Stimulated activated CD4-positive, alpha-beta T cell treated with anti-CD3 and anti-CD28 coated beads, Interleukin-1b, Interleukin-23, amount 100 ng/mL, for 1 hour (primary cell): ENCODE results near the gene NOS1AP.
"Not testable (repeated sequence)": the region's sequence is repeated elsewhere in the genome, so short reads cannot be mapped to it uniquely, and the experiment has no call there.

Experiments used
- DNase-seq, 2 donors: peaks; one replicate each; pipeline ENCODE4 v3.0.0-alpha.2; 2020; ENCODE audit warnings: low read depth in 2 of 2

NOS1AP gene

GRCh38 chr1:162069334-162070093 is at the start of gene NOS1AP:
NOS1AP (plus strand) TSS chr1:162069691; CDS start chr1:162070178, 487 bp downstream.
- peak; percentile 40 to 58 for DNase-seq

GRCh38 chr1:162020150-162020549 is 49.3 kb upstream of the NOS1AP start:
- no peak for DNase-seq

GRCh38 chr1:162021124-162021523 is 48.4 kb upstream of the NOS1AP start:
- DNase-seq: no peak

- no peak for DNase-seq
Measured at GRCh38 chr1:162022626-162023025, 46.9 kb upstream of the NOS1AP start.

GRCh38 chr1:162023181-162023546 is 46.3 kb upstream of the NOS1AP start:
- no peak for DNase-seq

- peak in 1 of 2 donors; percentile 4 for DNase-seq
Measured at GRCh38 chr1:162023547-162024501, 45.7 kb upstream of the NOS1AP start, which contains the start of gene OLFML2B. OLFML2B (minus strand) TSS chr1:162023869; CDS start chr1:162023430, 439 bp downstream.

GRCh38 chr1:162025541-162025940 is 44.0 kb upstream of the NOS1AP start:
- no peak for DNase-seq

- no peak for DNase-seq
Measured at GRCh38 chr1:162026881-162027280, 42.6 kb upstream of the NOS1AP start.

GRCh38 chr1:162028726-162029125 is 40.8 kb upstream of the NOS1AP start:
- DNase-seq: no peak

GRCh38 chr1:162029157-162029556 is 40.3 kb upstream of the NOS1AP start:
- DNase-seq: no peak

GRCh38 chr1:162030759-162031280 is 38.7 kb upstream of the NOS1AP start:
- DNase-seq: no peak

GRCh38 chr1:162033428-162033827 is 36.1 kb upstream of the NOS1AP start:
- DNase-seq: no peak

- no peak for DNase-seq
Measured at GRCh38 chr1:162035241-162035640, 34.2 kb upstream of the NOS1AP start.

GRCh38 chr1:162036163-162036562 is 33.3 kb upstream of the NOS1AP start:
- no peak for DNase-seq

- DNase-seq: no peak
Measured at GRCh38 chr1:162038624-162039023, 30.9 kb upstream of the NOS1AP start.

GRCh38 chr1:162040001-162040400 is 29.5 kb upstream of the NOS1AP start:
- no peak for DNase-seq

GRCh38 chr1:162040657-162041056 is 28.8 kb upstream of the NOS1AP start:
- no peak for DNase-seq

GRCh38 chr1:162042361-162042760 is 27.1 kb upstream of the NOS1AP start:
- DNase-seq: no peak

- no peak for DNase-seq
Measured at GRCh38 chr1:162046921-162047320, 22.6 kb upstream of the NOS1AP start.

GRCh38 chr1:162053949-162054348 is 15.5 kb upstream of the NOS1AP start:
- not testable (repeated sequence) for DNase-seq

- no peak for DNase-seq
Measured at GRCh38 chr1:162055062-162055461, 14.4 kb upstream of the NOS1AP start.

- no peak for DNase-seq
Measured at GRCh38 chr1:162056043-162056442, 13.4 kb upstream of the NOS1AP start.
